ENCODE results near the gene PNMA1. TPM values are rescaled to one million over a fixed set of nuclear protein-coding genes. Genes with fewer than 3 reads are reported as not detected.

The PNMA1 gene
- polyA plus RNA-seq, 1 donor from 2014 or later: 205 TPM

DNA sequence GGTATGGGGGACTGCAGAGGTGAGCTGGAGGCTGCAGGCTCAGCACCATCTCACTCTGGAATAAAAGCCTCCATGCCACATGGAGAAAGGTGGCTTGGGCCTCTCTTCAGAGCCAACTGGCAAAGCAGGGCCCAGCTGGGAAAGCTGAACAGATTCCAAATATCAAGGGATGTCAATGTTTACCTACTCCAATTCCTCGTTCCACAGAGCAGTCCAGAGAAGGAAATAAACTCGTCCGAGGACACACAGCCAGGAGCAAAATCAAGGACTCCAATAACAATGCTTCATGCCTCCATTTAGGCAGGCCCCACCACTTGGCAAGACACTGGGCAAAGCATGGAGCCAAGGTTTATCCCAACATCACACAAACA lies 36.3 kb upstream of the PNMA1 start:
- no peaks in the 10 kb centered on the region for H4K20me1 ChIP-seq (ENCODE audit: insufficient read depth)
- H3K27ac ChIP-seq (ENCODE audit: low read length): no peak overlapping the region

DNA sequence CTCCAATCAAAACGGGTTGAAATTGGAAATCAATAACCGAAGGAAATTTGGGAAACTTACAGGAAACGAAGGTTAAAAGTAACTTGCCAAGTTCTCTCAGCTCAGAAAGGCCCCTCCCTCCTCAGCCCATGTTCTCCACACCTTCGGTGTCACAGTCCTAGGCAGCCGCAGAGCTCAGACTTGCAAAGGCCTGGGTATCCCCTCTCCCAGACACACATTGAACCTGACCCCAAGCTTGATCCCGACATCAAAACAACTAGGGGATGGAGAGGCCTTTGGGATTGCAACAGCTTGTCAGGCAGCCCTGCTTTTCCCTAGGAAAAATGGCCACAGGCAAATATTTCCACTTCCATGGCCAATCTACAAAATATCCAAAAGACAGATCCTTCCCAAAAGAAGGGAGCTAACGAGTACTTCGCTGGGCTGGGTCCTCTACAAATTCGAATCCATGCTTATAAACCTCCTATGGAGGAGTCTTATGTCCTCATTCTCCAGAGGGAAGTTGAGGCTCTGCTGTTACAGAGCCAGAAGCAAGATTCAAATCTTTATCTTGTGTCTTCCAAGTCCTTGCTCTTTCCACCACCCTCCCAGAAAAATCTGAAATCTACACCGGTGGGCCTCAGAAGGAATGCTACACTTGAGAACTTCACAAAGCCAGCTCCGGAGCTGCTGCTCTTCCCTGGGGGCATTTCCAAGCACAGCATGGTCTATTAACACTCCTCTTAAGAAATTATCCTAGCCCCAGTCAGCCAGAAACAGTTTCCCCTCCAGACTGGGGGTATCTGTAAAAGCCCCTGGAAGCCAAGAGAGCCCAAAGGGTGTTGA lies 35.7 kb upstream of the PNMA1 start:
- Histone ChIP-seq H3F3A (ENCODE audit: insufficient read depth, low read length, poor library complexity, severe bottlenecking) (no peaks in the 10 kb centered on the region), H3K79me2 (replicated peaks; ENCODE audit: insufficient read depth, low read length) (no peaks in the 10 kb centered on the region), H3K9me2 (ENCODE audit: insufficient read depth, low read length) (no peaks in the 10 kb centered on the region), H3K9me3 (ENCODE audit: low read length) (no peaks in the 10 kb centered on the region), H3K36me3 (ENCODE audit: insufficient read depth, low read length) (no peaks in the 10 kb centered on the region), H2AFZ (ENCODE audit: low read depth, low read length) (no peak overlapping the region), H4K20me1 (ENCODE audit: insufficient read depth) (no peaks in the 10 kb centered on the region), H3K4me3 (ENCODE audit: low read length) (no peak overlapping the region), H3K27me3 (ENCODE audit: insufficient read depth, low read depth, low read length) (no peaks in the 10 kb centered on the region), H3K4me2 (ENCODE audit: low read length) (no peak overlapping the region), H3K9ac (ENCODE audit: low read length) (no peak overlapping the region), H3K27ac (ENCODE audit: low read length) (no peak overlapping the region)
- no peak for TF ChIP-seq POLR2AphosphoS5 (IDR thresholded peaks at IDR 0.05)
- TF ChIP-seq, protein P1, sequence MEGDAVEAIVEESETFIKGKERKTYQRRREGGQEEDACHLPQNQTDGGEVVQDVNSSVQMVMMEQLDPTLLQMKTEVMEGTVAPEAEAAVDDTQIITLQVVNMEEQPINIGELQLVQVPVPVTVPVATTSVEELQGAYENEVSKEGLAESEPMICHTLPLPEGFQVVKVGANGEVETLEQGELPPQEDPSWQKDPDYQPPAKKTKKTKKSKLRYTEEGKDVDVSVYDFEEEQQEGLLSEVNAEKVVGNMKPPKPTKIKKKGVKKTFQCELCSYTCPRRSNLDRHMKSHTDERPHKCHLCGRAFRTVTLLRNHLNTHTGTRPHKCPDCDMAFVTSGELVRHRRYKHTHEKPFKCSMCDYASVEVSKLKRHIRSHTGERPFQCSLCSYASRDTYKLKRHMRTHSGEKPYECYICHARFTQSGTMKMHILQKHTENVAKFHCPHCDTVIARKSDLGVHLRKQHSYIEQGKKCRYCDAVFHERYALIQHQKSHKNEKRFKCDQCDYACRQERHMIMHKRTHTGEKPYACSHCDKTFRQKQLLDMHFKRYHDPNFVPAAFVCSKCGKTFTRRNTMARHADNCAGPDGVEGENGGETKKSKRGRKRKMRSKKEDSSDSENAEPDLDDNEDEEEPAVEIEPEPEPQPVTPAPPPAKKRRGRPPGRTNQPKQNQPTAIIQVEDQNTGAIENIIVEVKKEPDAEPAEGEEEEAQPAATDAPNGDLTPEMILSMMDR (IDR thresholded peaks at IDR 0.05; ENCODE audit: poor library complexity, severe bottlenecking): no peak
- TF ChIP-seq SMC3 (conservative IDR thresholded peaks at IDR 0.05; ENCODE audit: poor library complexity): no peak
- no peak for TF ChIP-seq MXI1 (conservative IDR thresholded peaks at IDR 0.05; ENCODE audit: poor library complexity, severe bottlenecking)
- TF ChIP-seq EP300 (conservative IDR thresholded peaks at IDR 0.05; ENCODE audit: poor library complexity, severe bottlenecking): no peak
- no peak for TF ChIP-seq RAD21 (conservative IDR thresholded peaks at IDR 0.05)

More for the DNA sequence above, 36.3 kb upstream of the PNMA1 start:
- H2AFZ ChIP-seq (ENCODE audit: low read depth, low read length): no peak overlapping the region
- no peak overlapping the region for H3K4me2 ChIP-seq (ENCODE audit: low read length)
- TF ChIP-seq POLR2AphosphoS5 (IDR thresholded peaks at IDR 0.05): no peak
- no peaks in the 10 kb centered on the region for H3K9me2 ChIP-seq (ENCODE audit: insufficient read depth, low read length)
- H3F3A ChIP-seq (ENCODE audit: insufficient read depth, low read length, poor library complexity, severe bottlenecking): no peaks in the 10 kb centered on the region
- no peaks in the 10 kb centered on the region for H3K9me3 ChIP-seq (ENCODE audit: low read length)
- H3K4me3 ChIP-seq (ENCODE audit: low read length): no peak overlapping the region
- H3K79me2 ChIP-seq (replicated peaks; ENCODE audit: insufficient read depth, low read length): no peaks in the 10 kb centered on the region
- H3K9ac ChIP-seq (ENCODE audit: low read length): no peak overlapping the region
- no peaks in the 10 kb centered on the region for H3K27me3 ChIP-seq (ENCODE audit: insufficient read depth, low read depth, low read length)
- H3K36me3 ChIP-seq (ENCODE audit: insufficient read depth, low read length): no peaks in the 10 kb centered on the region

DNA sequence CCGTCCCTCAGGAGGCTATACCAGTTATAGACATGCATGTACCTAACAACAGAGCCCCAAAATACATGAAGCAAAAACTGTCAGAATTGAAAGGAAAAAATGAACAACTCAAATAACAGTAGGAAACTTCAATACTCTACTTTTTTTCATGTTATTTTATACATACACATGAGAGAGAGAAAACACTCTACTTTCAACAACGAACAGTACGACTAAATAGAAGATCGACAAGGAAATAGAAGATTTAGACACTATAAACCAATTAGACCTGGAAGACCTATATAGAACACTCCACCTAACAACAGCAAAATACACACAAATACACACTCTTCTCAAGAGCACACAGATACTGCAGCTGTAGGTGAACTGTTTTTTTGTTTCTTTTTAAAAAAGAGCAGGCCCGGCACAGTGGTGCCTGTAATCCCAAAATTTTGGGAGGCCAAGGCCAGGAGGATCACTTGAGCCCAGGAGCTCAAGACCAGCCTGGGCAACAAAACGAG lies 34.7 kb upstream of the PNMA1 start:
- Histone ChIP-seq H3K4me3 (ENCODE audit: low read length) (no peak overlapping the region), H2AFZ (ENCODE audit: low read depth, low read length) (no peak overlapping the region), H3K9ac (ENCODE audit: low read length) (no peak overlapping the region), H3K9me3 (ENCODE audit: low read length) (no peaks in the 10 kb centered on the region), H3K79me2 (replicated peaks; ENCODE audit: insufficient read depth, low read length) (no peaks in the 10 kb centered on the region), H3F3A (ENCODE audit: insufficient read depth, low read length, poor library complexity, severe bottlenecking) (no peaks in the 10 kb centered on the region), H4K20me1 (ENCODE audit: insufficient read depth) (no peaks in the 10 kb centered on the region), H3K36me3 (ENCODE audit: insufficient read depth, low read length) (no peaks in the 10 kb centered on the region), H3K4me2 (ENCODE audit: low read length) (no peak overlapping the region), H3K27ac (ENCODE audit: low read length) (no peak overlapping the region), H3K9me2 (ENCODE audit: insufficient read depth, low read length) (no peaks in the 10 kb centered on the region), H3K27me3 (ENCODE audit: insufficient read depth, low read depth, low read length) (no peaks in the 10 kb centered on the region)
- TF ChIP-seq RAD21 (conservative IDR thresholded peaks at IDR 0.05) (no peak), POLR2AphosphoS5 (IDR thresholded peaks at IDR 0.05) (no peak), SMC3 (conservative IDR thresholded peaks at IDR 0.05; ENCODE audit: poor library complexity) (no peak), TAF1 (IDR thresholded peaks at IDR 0.05; ENCODE audit: low read depth) (no peak), MXI1 (conservative IDR thresholded peaks at IDR 0.05; ENCODE audit: poor library complexity, severe bottlenecking) (no peak), EP300 (conservative IDR thresholded peaks at IDR 0.05; ENCODE audit: poor library complexity, severe bottlenecking) (no peak), EZH2 (IDR thresholded peaks at IDR 0.05; ENCODE audit: borderline replicate concordance, insufficient read depth, low read length, poor library complexity, severe bottlenecking) (no peak)
- TF ChIP-seq, protein P2, sequence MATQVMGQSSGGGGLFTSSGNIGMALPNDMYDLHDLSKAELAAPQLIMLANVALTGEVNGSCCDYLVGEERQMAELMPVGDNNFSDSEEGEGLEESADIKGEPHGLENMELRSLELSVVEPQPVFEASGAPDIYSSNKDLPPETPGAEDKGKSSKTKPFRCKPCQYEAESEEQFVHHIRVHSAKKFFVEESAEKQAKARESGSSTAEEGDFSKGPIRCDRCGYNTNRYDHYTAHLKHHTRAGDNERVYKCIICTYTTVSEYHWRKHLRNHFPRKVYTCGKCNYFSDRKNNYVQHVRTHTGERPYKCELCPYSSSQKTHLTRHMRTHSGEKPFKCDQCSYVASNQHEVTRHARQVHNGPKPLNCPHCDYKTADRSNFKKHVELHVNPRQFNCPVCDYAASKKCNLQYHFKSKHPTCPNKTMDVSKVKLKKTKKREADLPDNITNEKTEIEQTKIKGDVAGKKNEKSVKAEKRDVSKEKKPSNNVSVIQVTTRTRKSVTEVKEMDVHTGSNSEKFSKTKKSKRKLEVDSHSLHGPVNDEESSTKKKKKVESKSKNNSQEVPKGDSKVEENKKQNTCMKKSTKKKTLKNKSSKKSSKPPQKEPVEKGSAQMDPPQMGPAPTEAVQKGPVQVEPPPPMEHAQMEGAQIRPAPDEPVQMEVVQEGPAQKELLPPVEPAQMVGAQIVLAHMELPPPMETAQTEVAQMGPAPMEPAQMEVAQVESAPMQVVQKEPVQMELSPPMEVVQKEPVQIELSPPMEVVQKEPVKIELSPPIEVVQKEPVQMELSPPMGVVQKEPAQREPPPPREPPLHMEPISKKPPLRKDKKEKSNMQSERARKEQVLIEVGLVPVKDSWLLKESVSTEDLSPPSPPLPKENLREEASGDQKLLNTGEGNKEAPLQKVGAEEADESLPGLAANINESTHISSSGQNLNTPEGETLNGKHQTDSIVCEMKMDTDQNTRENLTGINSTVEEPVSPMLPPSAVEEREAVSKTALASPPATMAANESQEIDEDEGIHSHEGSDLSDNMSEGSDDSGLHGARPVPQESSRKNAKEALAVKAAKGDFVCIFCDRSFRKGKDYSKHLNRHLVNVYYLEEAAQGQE (IDR thresholded peaks at IDR 0.05; ENCODE audit: borderline replicate concordance): no peak
- TF ChIP-seq, protein P1 (IDR thresholded peaks at IDR 0.05; ENCODE audit: poor library complexity, severe bottlenecking): no peak
